HUES48 (cell line): ENCODE measurements around the gene TXN.
"Not testable (repeated sequence)": the region's sequence is repeated elsewhere in the genome, so short reads cannot be mapped to it uniquely, and the experiment has no call there.

ENCODE experiments used
- H3K27ac ChIP-seq: one replicate; pipeline ENCODE4 v1.7.0; 2013; ENCODE audit warnings: low read depth, low read length, inconsistent platforms
- H3K27me3 ChIP-seq: 2 replicates; pipeline ENCODE4 v1.6.1; 2013; ENCODE audit warnings: mild to moderate bottlenecking, low read length; ENCODE audit not compliant: control insufficient read depth, insufficient read depth
- H3K36me3 ChIP-seq: 2 replicates; pipeline ENCODE4 v1.6.1; 2013; ENCODE audit warnings: low read length; ENCODE audit not compliant: control insufficient read depth, insufficient read depth
- H3K4me1 ChIP-seq: 2 replicates; pipeline ENCODE4 v1.6.1; 2013; ENCODE audit warnings: mild to moderate bottlenecking, low read length; ENCODE audit not compliant: control insufficient read depth, insufficient read depth
- H3K4me3 ChIP-seq: 2 replicates; pipeline ENCODE4 v1.5.1; 2013; ENCODE audit warnings: mild to moderate bottlenecking, low read depth, low read length
- H3K9ac ChIP-seq: 2 replicates; pipeline ENCODE4 v1.6.1; 2013; ENCODE audit warnings: mild to moderate bottlenecking, low read depth, low read length, moderate library complexity
- H3K9me3 ChIP-seq: 2 replicates; pipeline ENCODE4 v1.6.1; 2013; ENCODE audit warnings: low read length; ENCODE audit not compliant: control insufficient read depth, insufficient read depth

The TXN gene

DNA sequence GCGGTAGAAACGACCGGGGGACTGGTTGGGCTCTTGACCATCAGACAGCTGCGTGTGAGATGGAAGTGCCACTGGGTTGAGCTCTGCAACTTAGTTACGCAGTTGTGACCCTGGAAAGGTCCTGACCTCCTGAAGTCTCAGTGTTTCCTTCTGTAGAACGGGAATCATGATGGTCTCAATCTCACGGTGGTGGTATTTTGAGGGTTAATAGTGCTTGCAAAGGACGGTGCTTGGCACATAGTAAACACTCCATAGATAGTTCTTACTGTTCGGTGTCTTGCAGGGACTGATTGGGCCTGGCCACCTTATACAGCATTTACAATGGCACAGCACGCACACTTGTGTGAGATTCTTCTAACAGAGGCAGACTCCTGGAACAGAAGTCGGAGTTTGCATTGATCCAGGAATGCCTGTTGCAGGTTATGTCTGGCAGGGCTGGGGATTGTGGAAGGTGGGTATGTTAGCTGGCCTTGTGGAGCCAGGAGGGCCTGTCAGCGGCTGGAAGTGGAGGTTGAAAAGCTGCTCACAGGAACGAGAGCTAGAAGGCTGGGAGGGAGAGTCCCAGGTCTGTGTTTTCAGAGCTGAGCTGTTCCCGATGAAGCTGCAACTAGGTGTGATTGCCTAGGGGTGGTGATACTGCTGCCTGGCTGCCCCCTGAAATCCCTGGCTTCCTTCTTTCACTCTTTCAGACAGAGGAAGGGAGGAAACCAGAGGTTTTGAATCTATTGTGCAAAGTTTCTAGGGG, 962 bp upstream of the TXN start:
- H3K4me1 ChIP-seq: peaks cover 29% of the 10 kb centered on the region
- H3K36me3 ChIP-seq: no peaks in the 10 kb centered on the region

DNA sequence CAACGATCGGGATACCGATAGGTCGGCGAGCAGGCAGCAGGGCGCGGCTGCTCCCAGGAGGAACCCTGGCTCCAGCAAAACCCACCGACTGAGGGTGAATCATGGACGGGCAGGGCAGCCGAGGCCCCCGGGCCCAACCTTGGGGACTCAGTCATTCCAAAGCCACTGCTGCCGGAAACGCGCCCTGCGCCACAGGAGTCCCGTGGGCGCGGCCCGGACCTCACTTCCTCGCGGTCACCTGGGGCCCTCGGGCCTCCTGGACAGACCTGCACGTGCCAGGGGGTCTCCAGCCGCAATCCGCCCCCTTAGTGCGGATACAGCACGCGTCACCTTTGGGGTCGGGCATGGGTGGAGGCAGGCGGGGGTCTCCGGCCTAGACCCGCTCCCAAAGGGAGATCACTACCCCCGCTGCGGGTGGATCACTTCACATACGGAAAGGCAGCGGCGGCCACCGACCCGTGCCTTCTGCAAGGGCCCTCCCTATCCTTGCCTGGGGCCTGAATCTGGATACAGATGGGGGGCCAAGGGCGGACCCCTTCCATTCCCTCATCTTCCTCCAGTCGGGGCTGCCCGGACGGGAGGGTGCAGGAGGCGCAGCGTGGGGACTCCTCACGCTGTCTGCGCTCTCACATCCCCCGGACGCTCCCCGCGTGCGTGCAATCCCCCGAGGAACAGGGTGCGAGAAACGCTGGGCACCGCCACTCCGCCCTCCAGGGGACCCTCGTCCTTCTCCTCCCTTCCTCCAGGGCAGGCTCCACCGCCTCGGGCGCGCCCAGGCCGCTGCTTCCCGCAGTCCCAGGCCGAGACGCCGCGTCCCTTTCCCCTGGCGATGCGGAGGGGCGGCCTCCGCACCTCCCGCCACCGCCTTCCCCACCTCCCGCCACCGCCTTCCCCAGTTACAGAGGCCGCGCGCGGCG, 586 bp downstream of the TXN start:
- Histone ChIP-seq H3K9me3 (no peaks in the 10 kb centered on the region), H3K4me3 (peak overlapping the region; percentile 94), H3K36me3 (peaks cover 6% of the 10 kb centered on the region), H3K27me3 (no peaks in the 10 kb centered on the region), H3K27ac (peak overlapping the region; percentile 84), H3K9ac (peak overlapping the region; percentile 87), H3K4me1 (peaks cover 29% of the 10 kb centered on the region)

More for the DNA sequence above, 962 bp upstream of the TXN start:
- H3K9me3 ChIP-seq: no peaks in the 10 kb centered on the region
- H3K27me3 ChIP-seq: no peaks in the 10 kb centered on the region
- peak overlapping the region; percentile 69 for H3K27ac ChIP-seq
- H3K9ac ChIP-seq: peak overlapping the region; percentile 75
- H3K4me3 ChIP-seq: peak overlapping the region; percentile 94

DNA sequence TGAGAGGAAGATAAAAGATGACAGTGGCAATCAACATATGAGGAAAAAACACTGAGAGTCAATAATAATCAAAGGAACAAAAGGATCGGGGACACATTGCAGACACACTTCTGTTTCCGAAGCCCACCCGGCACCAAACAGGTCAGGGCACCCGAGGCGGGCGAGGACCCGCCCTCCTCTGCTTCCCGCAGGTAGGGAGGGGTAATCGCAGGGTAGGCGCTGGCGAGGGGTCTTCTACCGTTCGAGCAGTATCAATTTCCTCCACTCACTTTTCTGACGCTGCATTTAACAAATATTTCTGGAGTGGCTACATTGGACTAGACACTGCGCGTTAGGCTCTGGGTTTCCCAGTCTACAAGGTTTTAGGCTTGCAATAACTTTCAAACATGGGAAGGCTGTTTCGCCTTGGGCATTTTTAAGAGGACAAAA, 1.3 kb downstream of the TXN start:
- peaks cover 12% of the 10 kb centered on the region for H3K36me3 ChIP-seq
- H3K27ac ChIP-seq: peak overlapping the region; percentile 84
- peaks cover 29% of the 10 kb centered on the region for H3K4me1 ChIP-seq

DNA sequence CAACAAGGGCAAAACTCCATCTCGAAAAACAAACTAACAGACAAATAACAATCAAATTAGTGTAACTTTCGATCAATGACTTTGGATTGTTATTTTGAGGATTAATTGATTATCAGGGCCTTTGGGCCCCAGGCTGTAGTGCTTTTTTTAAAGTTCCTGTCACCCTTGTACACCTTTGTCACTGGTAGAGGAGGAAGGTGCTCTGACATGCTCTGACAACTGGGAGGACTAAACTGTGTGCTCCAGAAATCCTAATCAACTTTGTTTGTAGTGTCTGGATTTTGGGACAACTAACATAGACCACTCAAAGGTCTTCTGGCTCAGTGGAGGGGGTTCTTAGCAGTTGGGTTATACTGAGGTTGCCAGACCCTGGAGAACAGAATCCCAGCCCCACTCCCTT, 1.8 kb downstream of the TXN start:
- no peak overlapping the region for H3K27ac ChIP-seq
- peaks cover 29% of the 10 kb centered on the region for H3K4me1 ChIP-seq
- H3K27me3 ChIP-seq: no peaks in the 10 kb centered on the region
- H3K4me3 ChIP-seq: peak overlapping the region; percentile 94
- H3K9ac ChIP-seq: no peak overlapping the region
- no peaks in the 10 kb centered on the region for H3K9me3 ChIP-seq
- H3K36me3 ChIP-seq: peaks cover 18% of the 10 kb centered on the region

More for the DNA sequence above, 1.3 kb downstream of the TXN start:
- no peaks in the 10 kb centered on the region for H3K9me3 ChIP-seq
- H3K9ac ChIP-seq: peak overlapping the region; percentile 87
- H3K27me3 ChIP-seq: no peaks in the 10 kb centered on the region
- peak overlapping the region; percentile 94 for H3K4me3 ChIP-seq

DNA sequence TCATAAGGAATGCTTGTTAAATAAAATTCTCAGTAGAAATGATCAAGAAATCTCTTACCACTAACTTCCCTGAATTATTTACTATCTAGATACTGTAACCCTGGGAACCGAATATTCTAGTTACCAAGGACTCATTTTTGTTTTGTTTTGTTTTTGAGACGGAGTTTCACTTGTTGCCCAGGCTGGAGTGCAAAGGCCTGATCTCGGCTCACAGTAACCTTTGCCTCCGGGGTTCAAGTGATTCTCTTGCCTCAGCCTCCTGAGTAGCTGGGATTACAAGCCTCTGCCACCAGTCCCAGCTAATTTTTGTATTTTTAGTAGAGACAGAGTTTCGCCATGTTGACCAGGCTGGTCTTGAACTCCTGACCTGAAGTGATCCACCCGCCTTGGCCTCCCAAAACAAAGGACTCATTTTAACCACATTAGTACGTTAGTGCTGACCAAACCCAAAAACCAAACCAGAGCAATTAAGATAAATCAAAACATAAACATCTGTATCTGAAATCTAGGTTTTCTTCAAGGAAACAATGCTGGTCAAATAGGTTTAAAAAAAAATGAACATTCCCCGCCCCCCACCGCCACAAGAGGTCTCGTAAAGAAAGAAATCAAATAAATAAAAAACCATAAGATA, 3.7 kb downstream of the TXN start:
- no peaks in the 10 kb centered on the region for H3K27me3 ChIP-seq
- H3K27ac ChIP-seq: no peak overlapping the region
- H3K9me3 ChIP-seq: no peaks in the 10 kb centered on the region
- H3K36me3 ChIP-seq: peaks cover 34% of the 10 kb centered on the region
- no peak overlapping the region for H3K4me3 ChIP-seq
- no peak overlapping the region for H3K9ac ChIP-seq
- H3K4me1 ChIP-seq: peaks cover 21% of the 10 kb centered on the region

DNA sequence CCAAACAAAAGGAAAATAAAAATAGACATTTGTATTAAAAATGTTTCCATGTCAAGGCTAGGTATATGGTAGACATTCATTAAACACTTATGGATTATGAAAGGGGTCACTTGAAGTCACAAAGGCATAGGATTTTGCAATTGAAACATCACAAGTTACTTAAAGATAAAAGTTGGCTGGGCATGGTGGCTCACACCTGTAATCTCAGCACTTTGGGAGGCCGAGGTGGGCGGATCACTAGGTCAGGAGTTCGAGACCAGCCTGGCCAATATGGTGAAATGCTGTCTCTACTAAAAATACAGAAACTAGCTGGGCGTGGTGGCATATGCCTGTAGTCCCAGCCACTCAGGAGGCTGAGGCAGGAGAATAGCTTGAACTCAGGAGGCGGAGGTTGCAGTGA, 4.5 kb downstream of the TXN start:
- peaks cover 42% of the 10 kb centered on the region for H3K36me3 ChIP-seq
- H3K4me1 ChIP-seq: peaks cover 14% of the 10 kb centered on the region
- not testable (repeated sequence) for H3K27ac ChIP-seq, H3K27me3 ChIP-seq, H3K9me3 ChIP-seq, H3K9ac ChIP-seq, H3K4me3 ChIP-seq

DNA sequence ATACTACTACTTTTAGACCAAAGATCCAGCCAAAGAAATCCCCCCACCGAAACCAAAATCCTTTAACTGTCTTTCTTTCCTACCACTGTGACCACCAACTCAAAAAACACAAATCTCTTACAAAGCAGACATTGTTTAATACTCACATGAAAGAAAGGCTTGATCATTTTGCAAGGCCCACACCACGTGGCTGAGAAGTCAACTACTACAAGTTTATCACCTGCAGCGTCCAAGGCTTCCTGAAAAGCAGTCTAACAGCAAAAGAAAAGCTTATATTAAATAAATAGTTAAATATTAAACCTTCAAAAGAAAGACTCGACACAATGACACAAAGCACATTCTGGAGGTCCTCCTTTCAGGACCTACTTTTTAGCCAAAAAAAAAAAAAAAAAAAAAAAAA, 5.1 kb downstream of the TXN start:
- no peak overlapping the region for H3K4me3 ChIP-seq
- H3K27ac ChIP-seq: no peak overlapping the region
- peaks cover 14% of the 10 kb centered on the region for H3K4me1 ChIP-seq
- peaks cover 48% of the 10 kb centered on the region for H3K36me3 ChIP-seq
- H3K9me3 ChIP-seq: no peaks in the 10 kb centered on the region
- H3K27me3 ChIP-seq: no peaks in the 10 kb centered on the region
- H3K9ac ChIP-seq: no peak overlapping the region

DNA sequence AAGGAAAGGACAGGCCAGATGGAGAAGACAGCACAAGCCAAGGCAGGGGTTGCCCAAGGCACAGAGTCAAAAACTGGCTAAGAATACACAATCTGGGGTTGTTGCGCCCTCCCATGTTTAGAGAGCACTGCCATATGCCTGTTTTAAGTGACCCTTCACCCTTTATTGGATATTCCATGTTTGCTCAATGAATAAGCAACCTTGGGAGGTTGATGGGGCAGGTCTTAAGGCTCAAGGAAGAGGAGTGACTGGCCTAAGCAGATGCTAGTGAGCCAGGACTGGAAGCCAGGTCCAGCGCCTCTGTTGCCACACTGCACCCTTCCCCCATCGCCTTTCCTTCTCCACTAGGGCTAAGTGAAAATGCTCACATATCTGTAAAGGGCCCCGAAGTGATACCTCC, 6.7 kb downstream of the TXN start:
- no peak overlapping the region for H3K4me3 ChIP-seq
- no peak overlapping the region for H3K9ac ChIP-seq

DNA sequence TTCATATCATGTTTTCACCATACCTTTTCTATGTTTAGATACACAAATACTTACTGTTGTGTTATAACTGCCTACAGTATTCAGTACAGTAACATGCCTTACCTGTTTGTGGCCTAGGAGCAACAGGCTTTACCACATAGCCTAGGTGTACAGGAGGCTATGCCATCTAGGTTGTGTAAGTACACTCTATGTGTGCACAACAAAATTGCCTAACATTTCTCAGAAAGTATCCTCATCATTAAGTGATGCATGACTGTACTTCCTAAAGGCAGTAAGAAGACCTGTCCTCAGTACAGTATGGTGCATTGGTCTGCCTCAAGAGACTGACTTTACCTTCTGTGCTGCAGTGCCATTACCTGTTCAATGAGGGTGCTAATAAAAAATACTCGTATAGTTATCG, 7.9 kb downstream of the TXN start:
- no peaks in the 10 kb centered on the region for H3K9me3 ChIP-seq
- peaks cover 4% of the 10 kb centered on the region; the same call in 1 of the 2 replicates for H3K4me1 ChIP-seq
- H3K4me3 ChIP-seq: no peak overlapping the region
- peaks cover 73% of the 10 kb centered on the region for H3K36me3 ChIP-seq
- H3K27ac ChIP-seq: no peak overlapping the region
- no peak overlapping the region for H3K9ac ChIP-seq
- H3K27me3 ChIP-seq: no peaks in the 10 kb centered on the region

More for the DNA sequence above, 6.7 kb downstream of the TXN start:
- Histone ChIP-seq H3K9me3 (no peaks in the 10 kb centered on the region), H3K27ac (no peak overlapping the region), H3K27me3 (no peaks in the 10 kb centered on the region), H3K36me3 (peaks cover 60% of the 10 kb centered on the region), H3K4me1 (peaks cover 11% of the 10 kb centered on the region)

DNA sequence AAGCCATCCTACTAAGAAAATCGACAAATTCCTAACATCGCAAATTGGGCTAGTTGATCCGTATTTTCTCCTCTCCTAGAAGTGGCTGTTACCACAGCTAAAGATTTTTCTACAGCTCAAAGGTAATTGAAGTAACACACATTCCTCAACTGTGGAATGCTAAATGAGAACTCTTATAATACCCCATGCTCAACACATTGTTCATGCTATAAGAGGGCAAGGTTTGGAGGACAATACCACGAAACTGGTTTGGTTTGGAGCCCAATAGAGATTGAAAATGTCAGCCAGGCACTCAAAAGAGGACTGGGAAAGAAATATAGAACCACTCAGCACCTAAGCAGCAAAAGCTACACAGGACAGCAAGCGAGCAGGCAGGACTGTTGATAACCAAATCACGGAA, 10.1 kb downstream of the TXN start:
- peaks cover 81% of the 10 kb centered on the region for H3K36me3 ChIP-seq
- no peak overlapping the region for H3K9ac ChIP-seq
- no peaks in the 10 kb centered on the region for H3K27me3 ChIP-seq
- H3K27ac ChIP-seq: no peak overlapping the region
- H3K4me1 ChIP-seq: 0 out of 2 replicates have a peak, but pooled peaks cover 5% of the 10 kb centered on the region
- H3K4me3 ChIP-seq: no peak overlapping the region
- H3K9me3 ChIP-seq: no peaks in the 10 kb centered on the region
